ENCODE results near the gene ADM.

ADM gene

DNA sequence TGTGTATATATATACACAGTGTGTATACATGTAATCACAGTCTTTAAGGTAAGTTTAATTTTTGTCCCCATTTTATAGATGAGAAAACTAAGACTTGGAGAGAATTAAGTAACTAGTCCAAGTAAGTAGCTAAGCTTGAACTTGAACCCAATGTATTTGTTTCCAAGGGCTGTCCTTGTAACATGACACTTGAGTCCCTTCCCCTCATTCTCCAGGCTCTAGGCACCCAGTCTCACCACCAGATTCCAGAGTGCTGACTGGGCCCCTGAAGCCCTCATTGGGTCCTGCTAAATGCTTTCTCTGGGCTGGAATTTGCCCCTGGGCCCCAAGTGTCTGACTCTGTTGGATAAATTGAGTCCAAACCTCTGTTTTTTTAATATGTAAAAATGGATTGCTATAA lies 45.5 kb downstream of the ADM start:
- H3K4me1 ChIP-seq (ENCODE audit: control insufficient read depth in 2 of 2, insufficient read depth in 2 of 2, low read length in 2 of 2), result peaks cover 5 to 6% of the 10 kb centered on the region in 2 donors
- H3K27ac ChIP-seq (ENCODE audit: low read depth in 2 of 2, low read length in 2 of 2), result no peak overlapping the region
- H3K36me3 ChIP-seq (ENCODE audit: control insufficient read depth in 2 of 2, insufficient read depth in 2 of 2, low read length in 2 of 2), result no peaks in the 10 kb centered on the region

DNA sequence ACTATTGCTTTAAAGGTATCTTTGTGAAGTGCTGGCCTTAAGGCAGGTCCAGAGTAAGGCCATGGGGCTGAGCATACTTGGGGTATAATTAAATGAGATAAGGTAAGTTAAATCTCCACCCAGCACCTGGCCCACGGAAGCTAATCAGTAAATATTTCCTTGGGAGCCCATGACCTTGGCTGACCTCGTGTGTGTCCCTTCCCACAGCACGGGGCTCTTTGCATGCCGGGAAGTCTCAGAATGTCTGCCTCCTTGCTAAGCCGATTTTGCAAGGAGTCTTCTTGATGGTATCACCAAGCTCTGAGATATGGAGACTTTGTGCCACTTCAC lies 46.5 kb downstream of the ADM start:
- peak overlapping the region; percentile 72 to 82 for H3K27ac ChIP-seq (ENCODE audit: low read depth in 2 of 2, low read length in 2 of 2)

More for the DNA sequence above, 45.5 kb downstream of the ADM start:
- no peak overlapping the region for H3K9ac ChIP-seq (ENCODE audit: low read depth in 1 of 2, low read length in 2 of 2)
- H3K27me3 ChIP-seq (ENCODE audit: control insufficient read depth in 2 of 2, insufficient read depth in 2 of 2, low read length in 2 of 2), result no peaks in the 10 kb centered on the region
- H3K4me3 ChIP-seq (ENCODE audit: low read length in 2 of 2), result no peak overlapping the region
- H3K9me3 ChIP-seq (ENCODE audit: control insufficient read depth in 2 of 2, low read length in 2 of 2), result no peaks in the 10 kb centered on the region

DNA sequence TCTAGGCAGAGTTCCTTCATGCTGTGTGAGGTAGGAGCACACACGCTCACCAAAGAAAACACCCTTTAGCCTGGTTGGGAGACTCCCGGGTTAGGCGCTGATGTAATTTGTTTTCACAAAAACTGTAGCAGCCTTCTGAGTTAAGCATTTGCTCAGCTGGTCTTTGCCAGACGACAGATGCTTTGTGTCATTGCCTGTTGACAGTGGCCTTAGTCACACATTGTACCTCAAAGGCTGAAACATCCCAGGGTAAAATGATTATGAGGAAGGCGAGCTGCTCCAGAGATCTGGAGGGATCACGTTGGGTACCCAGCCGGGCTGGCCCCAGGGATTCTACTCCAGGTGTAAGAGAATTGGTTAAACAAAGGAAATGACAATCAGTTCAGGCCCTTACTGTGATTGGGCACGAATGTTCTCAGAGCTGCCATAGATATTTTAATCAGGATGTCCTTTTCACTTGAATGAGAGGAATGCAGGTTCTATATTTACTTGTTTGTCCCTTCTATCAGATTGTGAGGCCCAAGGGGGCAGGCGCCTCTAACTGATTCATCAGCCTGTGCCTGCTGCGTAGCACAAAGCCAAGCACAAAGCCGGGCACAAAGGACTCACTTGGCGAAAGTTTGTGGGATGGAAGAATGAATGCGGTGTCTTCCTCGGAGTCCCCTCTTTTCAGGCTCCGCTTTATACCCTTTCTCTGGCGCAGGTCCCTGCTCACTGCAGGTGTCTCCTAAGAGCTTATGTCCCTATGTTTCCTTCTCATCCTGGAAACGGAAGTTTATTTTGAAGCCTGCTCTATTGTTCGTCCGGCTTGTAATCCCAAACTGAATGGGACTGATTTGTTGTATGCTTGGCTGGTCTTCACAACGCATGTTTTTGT lies 47.1 kb downstream of the ADM start:
- peak overlapping the region in 1 of 2 donors; percentile 61 for H3K9ac ChIP-seq (ENCODE audit: low read depth in 1 of 2, low read length in 2 of 2)
- peaks cover 5 to 6% of the 10 kb centered on the region in 2 donors for H3K4me1 ChIP-seq (ENCODE audit: control insufficient read depth in 2 of 2, insufficient read depth in 2 of 2, low read length in 2 of 2)
- H3K36me3 ChIP-seq (ENCODE audit: control insufficient read depth in 2 of 2, insufficient read depth in 2 of 2, low read length in 2 of 2), result no peaks in the 10 kb centered on the region
- H3K9me3 ChIP-seq (ENCODE audit: control insufficient read depth in 2 of 2, low read length in 2 of 2), result no peaks in the 10 kb centered on the region
- no peaks in the 10 kb centered on the region for H3K27me3 ChIP-seq (ENCODE audit: control insufficient read depth in 2 of 2, insufficient read depth in 2 of 2, low read length in 2 of 2)
- H3K27ac ChIP-seq (ENCODE audit: low read depth in 2 of 2, low read length in 2 of 2), result peak overlapping the region; percentile 72 to 82
- no peak overlapping the region for H3K4me3 ChIP-seq (ENCODE audit: low read length in 2 of 2)

More for the DNA sequence above, 46.5 kb downstream of the ADM start:
- H3K36me3 ChIP-seq (ENCODE audit: control insufficient read depth in 2 of 2, insufficient read depth in 2 of 2, low read length in 2 of 2), result no peaks in the 10 kb centered on the region
- H3K9ac ChIP-seq (ENCODE audit: low read depth in 1 of 2, low read length in 2 of 2), result peak overlapping the region in 1 of 2 donors; percentile 61
- no peaks in the 10 kb centered on the region for H3K27me3 ChIP-seq (ENCODE audit: control insufficient read depth in 2 of 2, insufficient read depth in 2 of 2, low read length in 2 of 2)
- peaks cover 5 to 6% of the 10 kb centered on the region in 2 donors for H3K4me1 ChIP-seq (ENCODE audit: control insufficient read depth in 2 of 2, insufficient read depth in 2 of 2, low read length in 2 of 2)
- H3K4me3 ChIP-seq (ENCODE audit: low read length in 2 of 2), result no peak overlapping the region
- H3K9me3 ChIP-seq (ENCODE audit: control insufficient read depth in 2 of 2, low read length in 2 of 2), result no peaks in the 10 kb centered on the region

DNA sequence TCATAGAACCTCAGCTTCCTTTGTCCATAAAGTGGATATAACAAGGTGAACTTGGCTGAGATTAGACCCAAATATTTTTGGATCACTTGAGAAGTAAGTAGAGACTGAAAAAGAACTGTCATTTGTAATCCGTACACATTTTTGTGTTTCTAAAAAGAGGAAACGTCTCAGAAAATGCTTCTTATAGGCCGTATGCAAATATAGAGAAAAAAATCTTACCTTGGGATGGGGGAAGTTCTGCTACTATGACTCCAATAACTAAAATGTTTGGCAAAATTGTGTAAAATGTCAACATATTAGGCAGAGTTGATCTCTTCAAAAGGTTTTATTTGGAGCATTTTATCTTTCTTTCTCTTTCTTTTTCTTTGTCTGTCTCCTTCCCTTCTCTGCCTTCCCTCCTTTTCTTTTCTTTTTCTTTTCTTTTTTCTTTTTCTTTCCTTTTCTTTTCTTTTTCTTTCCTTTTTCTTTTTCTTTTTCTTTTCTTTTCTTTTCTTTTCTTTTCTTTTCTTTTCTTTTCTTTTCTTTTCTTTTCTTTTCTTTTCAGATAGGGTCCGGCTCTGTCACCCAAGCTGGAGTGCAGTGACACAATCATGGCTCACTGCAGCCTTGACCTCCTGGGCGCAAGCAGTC lies 48.2 kb downstream of the ADM start:
- Histone ChIP-seq H3K36me3 (ENCODE audit: control insufficient read depth in 2 of 2, insufficient read depth in 2 of 2, low read length in 2 of 2) (no peaks in the 10 kb centered on the region), H3K4me1 (ENCODE audit: control insufficient read depth in 2 of 2, insufficient read depth in 2 of 2, low read length in 2 of 2) (peaks cover 5 to 6% of the 10 kb centered on the region in 2 donors), H3K27me3 (ENCODE audit: control insufficient read depth in 2 of 2, insufficient read depth in 2 of 2, low read length in 2 of 2) (no peaks in the 10 kb centered on the region), H3K4me3 (ENCODE audit: low read length in 2 of 2) (no peak overlapping the region), H3K27ac (ENCODE audit: low read depth in 2 of 2, low read length in 2 of 2) (no peak overlapping the region), H3K9me3 (ENCODE audit: control insufficient read depth in 2 of 2, low read length in 2 of 2) (no peaks in the 10 kb centered on the region), H3K9ac (ENCODE audit: low read depth in 1 of 2, low read length in 2 of 2) (no peak overlapping the region)

DNA sequence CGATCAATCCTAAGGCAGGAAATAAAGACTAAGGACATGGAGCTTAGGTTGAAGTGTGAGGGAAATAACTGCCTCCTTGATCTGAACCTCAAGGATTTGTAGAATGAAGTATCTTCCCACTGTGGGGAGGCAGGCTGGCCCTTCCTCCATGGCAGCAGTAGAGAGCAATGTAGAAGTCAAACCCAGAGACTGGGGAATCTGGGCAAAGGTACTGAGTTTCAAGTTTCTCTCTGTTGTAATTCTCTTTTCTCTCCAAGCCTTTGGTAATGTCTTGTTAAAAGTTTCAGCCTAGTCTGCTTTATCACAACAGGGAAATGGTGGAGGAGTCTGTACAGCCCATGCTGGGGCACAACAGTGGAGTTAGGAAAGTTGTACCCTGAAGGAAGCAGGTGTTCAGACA lies 49.5 kb downstream of the ADM start:
- Histone ChIP-seq H3K27ac (ENCODE audit: low read depth in 2 of 2, low read length in 2 of 2) (no peak overlapping the region), H3K4me3 (ENCODE audit: low read length in 2 of 2) (no peak overlapping the region), H3K27me3 (ENCODE audit: control insufficient read depth in 2 of 2, insufficient read depth in 2 of 2, low read length in 2 of 2) (no peaks in the 10 kb centered on the region), H3K4me1 (ENCODE audit: control insufficient read depth in 2 of 2, insufficient read depth in 2 of 2, low read length in 2 of 2) (peaks cover 5 to 6% of the 10 kb centered on the region in 2 donors), H3K9ac (ENCODE audit: low read depth in 1 of 2, low read length in 2 of 2) (no peak overlapping the region), H3K36me3 (ENCODE audit: control insufficient read depth in 2 of 2, insufficient read depth in 2 of 2, low read length in 2 of 2) (no peaks in the 10 kb centered on the region), H3K9me3 (ENCODE audit: control insufficient read depth in 2 of 2, low read length in 2 of 2) (no peaks in the 10 kb centered on the region)

DNA sequence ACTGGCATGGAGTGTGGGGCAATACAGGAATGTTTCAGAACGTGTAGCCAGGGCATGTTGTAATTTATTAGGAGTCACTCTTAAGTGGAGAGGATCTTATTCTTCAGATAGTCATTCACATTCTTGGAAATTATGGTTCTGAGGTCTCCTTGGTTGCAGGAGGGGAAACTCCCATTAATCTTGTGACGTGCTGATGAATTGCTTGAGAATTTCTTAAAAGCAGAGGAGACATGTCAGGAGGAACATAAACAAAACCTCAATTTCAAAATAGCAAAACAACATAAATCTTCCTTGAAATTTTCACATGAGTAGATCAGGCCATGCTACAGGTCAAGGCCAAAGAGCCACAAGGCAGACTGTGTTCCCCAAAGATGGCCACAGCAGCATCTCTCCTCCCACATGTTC lies 50.4 kb downstream of the ADM start:
- Histone ChIP-seq H3K27me3 (ENCODE audit: control insufficient read depth in 2 of 2, insufficient read depth in 2 of 2, low read length in 2 of 2) (no peaks in the 10 kb centered on the region), H3K36me3 (ENCODE audit: control insufficient read depth in 2 of 2, insufficient read depth in 2 of 2, low read length in 2 of 2) (no peaks in the 10 kb centered on the region), H3K4me3 (ENCODE audit: low read length in 2 of 2) (no peak overlapping the region)

DNA sequence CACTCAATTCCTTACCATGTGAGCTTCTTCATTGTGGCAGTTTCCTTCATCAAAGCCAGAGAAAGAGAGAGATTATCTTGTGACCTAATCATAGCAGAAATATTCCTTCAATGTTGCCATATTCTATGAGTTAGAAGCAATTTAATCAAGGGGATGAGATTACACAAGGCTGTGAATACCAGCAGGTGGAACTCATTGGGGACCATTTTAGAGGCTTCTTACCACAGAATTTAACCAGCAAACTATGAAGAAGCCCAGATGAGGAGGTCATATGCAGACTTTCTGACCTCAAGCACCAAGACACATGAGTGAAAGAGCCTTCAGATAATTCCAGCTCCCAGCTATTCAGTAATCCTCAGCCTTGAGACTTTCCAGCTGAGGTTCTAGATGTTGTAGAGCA lies 51.3 kb downstream of the ADM start:
- H3K9ac ChIP-seq (ENCODE audit: low read depth in 1 of 2, low read length in 2 of 2), result no peak overlapping the region
- no peaks in the 10 kb centered on the region for H3K36me3 ChIP-seq (ENCODE audit: control insufficient read depth in 2 of 2, insufficient read depth in 2 of 2, low read length in 2 of 2)
- H3K9me3 ChIP-seq (ENCODE audit: control insufficient read depth in 2 of 2, low read length in 2 of 2), result no peaks in the 10 kb centered on the region
- no peaks in the 10 kb centered on the region for H3K27me3 ChIP-seq (ENCODE audit: control insufficient read depth in 2 of 2, insufficient read depth in 2 of 2, low read length in 2 of 2)
- no peak overlapping the region for H3K27ac ChIP-seq (ENCODE audit: low read depth in 2 of 2, low read length in 2 of 2)
- H3K4me3 ChIP-seq (ENCODE audit: low read length in 2 of 2), result no peak overlapping the region
- H3K4me1 ChIP-seq (ENCODE audit: control insufficient read depth in 2 of 2, insufficient read depth in 2 of 2, low read length in 2 of 2), result peaks cover 4 to 5% of the 10 kb centered on the region in 2 donors

More for the DNA sequence above, 50.4 kb downstream of the ADM start:
- no peak overlapping the region for H3K27ac ChIP-seq (ENCODE audit: low read depth in 2 of 2, low read length in 2 of 2)
- H3K9me3 ChIP-seq (ENCODE audit: control insufficient read depth in 2 of 2, low read length in 2 of 2), result no peaks in the 10 kb centered on the region
- peaks cover 5 to 6% of the 10 kb centered on the region in 2 donors for H3K4me1 ChIP-seq (ENCODE audit: control insufficient read depth in 2 of 2, insufficient read depth in 2 of 2, low read length in 2 of 2)
- H3K9ac ChIP-seq (ENCODE audit: low read depth in 1 of 2, low read length in 2 of 2), result no peak overlapping the region

Measured in mucosa of rectum (tissue), 2 donors.